ENCODE results near the gene CCDC50.

GRCh38 chr3:191283400-191283799 is 45.8 kb upstream of the CCDC50 start:
- TF ChIP-seq CTCF (IDR thresholded peaks at IDR 0.05) (no peak), POLR2A (IDR thresholded peaks at IDR 0.05) (no peak)
